A549 (cell line): ENCODE results near the gene CXCL12.

Experiments
- CBX2 ChIP-seq: fragments of 200-600 bp; sonication (generic); IDR thresholded peaks from 2 replicates; pipeline ENCODE4 v1.6.1; 2016; ENCODE audit warnings: low read depth, mild to moderate bottlenecking, borderline replicate concordance
- CBX8 ChIP-seq: fragments of 200-600 bp; sonication (generic); IDR thresholded peaks from 2 replicates; pipeline ENCODE4 v1.6.1; 2016
- CEBPB ChIP-seq, 2 experiments: fragments of >200 bp in 1 of 2; sonication (Bioruptor Twin) in 1 of 2; formaldehyde crosslinking in 1 of 2; IDR thresholded peaks; 2 replicates each; pipeline ENCODE4 v1.6.1; 2012 to 2016
- ESRRA ChIP-seq: fragments of 150-350 bp; IDR thresholded peaks from 2 replicates; pipeline ENCODE4 v1.6.1; 2014; ENCODE audit warnings: mild to moderate bottlenecking, low read length, borderline replicate concordance
- FOSL2 ChIP-seq, 2 experiments: fragments of 450-650 bp in 1 of 2; fragments of >200 bp in 1 of 2; sonication (Bioruptor Twin) in 1 of 2; formaldehyde crosslinking; IDR thresholded peaks; 2 replicates each; pipeline versions ENCODE4 v1.5.0 to v1.6.1; 2016 to 2020; ENCODE audit warnings: mild to moderate bottlenecking in 1 of 2, moderate library complexity in 1 of 2
- JUNB ChIP-seq: fragments of >200 bp; sonication (Bioruptor Twin); formaldehyde crosslinking; IDR thresholded peaks from 2 replicates; pipeline ENCODE4 v1.6.1; 2016
- NFE2L2 ChIP-seq: fragments of 150-350 bp; conservative IDR thresholded peaks from 2 replicates; pipeline ENCODE4 v1.6.1; 2014; ENCODE audit warnings: low read length
- POLR2A ChIP-seq: IDR thresholded peaks from 2 replicates; pipeline ENCODE4 v1.6.1; 2012; ENCODE audit warnings: mild to moderate bottlenecking, low read length
- RAD21 ChIP-seq, 2 experiments: fragments of >200 bp in 1 of 2; sonication (Bioruptor Twin) in 1 of 2; formaldehyde crosslinking in 1 of 2; IDR thresholded peaks in 1 of 2; conservative IDR thresholded peaks in 1 of 2; 2 replicates in 1 of 2; 3 replicates in 1 of 2; pipeline ENCODE4 v1.6.1; 2012 to 2018; ENCODE audit warnings: inconsistent platforms in 1 of 2
- USF2 ChIP-seq: fragments of 450-650 bp; IDR thresholded peaks from 2 replicates; pipeline ENCODE4 v1.6.1; 2014; ENCODE audit warnings: antibody characterized with exemption
- ZFP36 ChIP-seq: fragments of 450-650 bp; IDR thresholded peaks from 2 replicates; pipeline ENCODE4 v1.6.1; 2014; ENCODE audit warnings: borderline replicate concordance; ENCODE audit not compliant: partially characterized antibody
- TF ChIP-seq, protein P1 (sequence below): fragments of >200 bp; sonication (Bioruptor Twin); formaldehyde crosslinking; IDR thresholded peaks from 3 replicates; pipeline ENCODE4 v1.5.1; 2016

- TF ChIP-seq, protein P1, sequence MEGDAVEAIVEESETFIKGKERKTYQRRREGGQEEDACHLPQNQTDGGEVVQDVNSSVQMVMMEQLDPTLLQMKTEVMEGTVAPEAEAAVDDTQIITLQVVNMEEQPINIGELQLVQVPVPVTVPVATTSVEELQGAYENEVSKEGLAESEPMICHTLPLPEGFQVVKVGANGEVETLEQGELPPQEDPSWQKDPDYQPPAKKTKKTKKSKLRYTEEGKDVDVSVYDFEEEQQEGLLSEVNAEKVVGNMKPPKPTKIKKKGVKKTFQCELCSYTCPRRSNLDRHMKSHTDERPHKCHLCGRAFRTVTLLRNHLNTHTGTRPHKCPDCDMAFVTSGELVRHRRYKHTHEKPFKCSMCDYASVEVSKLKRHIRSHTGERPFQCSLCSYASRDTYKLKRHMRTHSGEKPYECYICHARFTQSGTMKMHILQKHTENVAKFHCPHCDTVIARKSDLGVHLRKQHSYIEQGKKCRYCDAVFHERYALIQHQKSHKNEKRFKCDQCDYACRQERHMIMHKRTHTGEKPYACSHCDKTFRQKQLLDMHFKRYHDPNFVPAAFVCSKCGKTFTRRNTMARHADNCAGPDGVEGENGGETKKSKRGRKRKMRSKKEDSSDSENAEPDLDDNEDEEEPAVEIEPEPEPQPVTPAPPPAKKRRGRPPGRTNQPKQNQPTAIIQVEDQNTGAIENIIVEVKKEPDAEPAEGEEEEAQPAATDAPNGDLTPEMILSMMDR, result no peak
- no peak for TF ChIP-seq CEBPB (IDR thresholded peaks at IDR 0.05)
- TF ChIP-seq FOSL2 (IDR thresholded peaks at IDR 0.05), result no peak
- no peak for TF ChIP-seq FOSL2 (CRISPR knock-in tag; IDR thresholded peaks at IDR 0.05)
- TF ChIP-seq POLR2A, result no peak
- no peak for TF ChIP-seq RAD21 (conservative IDR thresholded peaks at IDR 0.05 in 1 of 2, IDR thresholded peaks at IDR 0.05 in 1 of 2)
- no peak for TF ChIP-seq USF2
- TF ChIP-seq CBX8, result no peak
- no peak for TF ChIP-seq ZFP36
- TF ChIP-seq NFE2L2, result no peak
- TF ChIP-seq JUNB, result no peak
- no peak for TF ChIP-seq ESRRA
- no peak for TF ChIP-seq CBX2
Measured at GRCh38 chr10:44377651-44378310, 7.1 kb downstream of the CXCL12 start.
